ENCODE measurements around the gene ZNF488.

The ZNF488 gene

DNA sequence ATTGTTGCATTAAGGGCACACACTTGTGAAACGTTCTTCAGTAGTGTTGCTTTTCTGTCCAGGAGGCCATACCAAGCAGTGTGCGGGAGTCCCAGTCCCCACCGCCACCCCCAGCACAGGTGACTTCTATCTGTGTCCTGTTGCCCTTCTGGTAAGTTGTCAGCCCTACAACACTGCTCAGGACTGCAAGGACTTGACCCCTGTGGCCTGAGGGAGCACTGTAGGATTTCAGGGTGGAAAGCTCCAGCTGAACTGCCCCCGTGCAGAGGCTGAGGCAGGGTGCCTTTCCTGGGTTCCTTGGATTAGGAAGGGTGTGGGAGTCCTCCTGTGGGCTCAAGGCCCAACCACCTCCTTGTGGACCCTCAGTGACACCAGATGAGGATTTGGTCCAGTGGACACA lies 26.8 kb upstream of the ZNF488 start:
- H3K9me2 ChIP-seq (replicated peaks; ENCODE audit: low read depth, low read length): no peaks in the 10 kb centered on the region
- TF ChIP-seq, protein P1, sequence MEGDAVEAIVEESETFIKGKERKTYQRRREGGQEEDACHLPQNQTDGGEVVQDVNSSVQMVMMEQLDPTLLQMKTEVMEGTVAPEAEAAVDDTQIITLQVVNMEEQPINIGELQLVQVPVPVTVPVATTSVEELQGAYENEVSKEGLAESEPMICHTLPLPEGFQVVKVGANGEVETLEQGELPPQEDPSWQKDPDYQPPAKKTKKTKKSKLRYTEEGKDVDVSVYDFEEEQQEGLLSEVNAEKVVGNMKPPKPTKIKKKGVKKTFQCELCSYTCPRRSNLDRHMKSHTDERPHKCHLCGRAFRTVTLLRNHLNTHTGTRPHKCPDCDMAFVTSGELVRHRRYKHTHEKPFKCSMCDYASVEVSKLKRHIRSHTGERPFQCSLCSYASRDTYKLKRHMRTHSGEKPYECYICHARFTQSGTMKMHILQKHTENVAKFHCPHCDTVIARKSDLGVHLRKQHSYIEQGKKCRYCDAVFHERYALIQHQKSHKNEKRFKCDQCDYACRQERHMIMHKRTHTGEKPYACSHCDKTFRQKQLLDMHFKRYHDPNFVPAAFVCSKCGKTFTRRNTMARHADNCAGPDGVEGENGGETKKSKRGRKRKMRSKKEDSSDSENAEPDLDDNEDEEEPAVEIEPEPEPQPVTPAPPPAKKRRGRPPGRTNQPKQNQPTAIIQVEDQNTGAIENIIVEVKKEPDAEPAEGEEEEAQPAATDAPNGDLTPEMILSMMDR (conservative IDR thresholded peaks at IDR 0.05; ENCODE audit: low read length): no peak
- TF ChIP-seq EZH2phosphoT487 (IDR thresholded peaks at IDR 0.05; ENCODE audit: borderline replicate concordance): no peak

DNA sequence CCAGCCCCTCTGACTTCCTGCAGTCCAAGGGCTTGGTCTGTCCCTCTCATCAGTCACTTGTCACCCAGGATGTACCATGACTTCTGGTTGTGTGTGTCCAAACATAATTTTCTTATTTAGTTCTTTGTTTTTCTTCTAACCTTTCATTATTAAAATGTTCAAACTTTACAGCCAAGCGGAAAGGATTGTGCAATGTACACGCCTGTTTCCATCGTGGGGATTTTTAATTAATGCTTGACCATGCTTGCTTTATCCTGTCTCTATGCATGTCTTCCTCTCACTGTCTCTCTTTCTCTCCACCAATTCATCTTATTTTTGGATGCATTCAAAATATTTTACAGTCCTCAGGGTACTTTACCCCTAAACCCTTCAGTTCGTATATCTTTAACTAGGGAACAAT lies 26.2 kb upstream of the ZNF488 start:
- Histone ChIP-seq H4K20me1 (ENCODE audit: insufficient read depth, low read length, poor library complexity, severe bottlenecking) (no peaks in the 10 kb centered on the region), H3K36me3 (ENCODE audit: insufficient read depth, low read length) (no peaks in the 10 kb centered on the region), H3K4me2 (ENCODE audit: low read depth, low read length, poor library complexity, severe bottlenecking) (no peak overlapping the region), H3K79me2 (ENCODE audit: insufficient read depth, low read length) (no peaks in the 10 kb centered on the region), H3K4me3 (ENCODE audit: low read length, poor library complexity, severe bottlenecking) (no peak overlapping the region), H3K9me2 (replicated peaks; ENCODE audit: low read depth, low read length) (no peaks in the 10 kb centered on the region), H3K9ac (ENCODE audit: low read depth, low read length, poor library complexity, severe bottlenecking) (no peak overlapping the region), H3K4me1 (ENCODE audit: insufficient read depth, low read length, poor library complexity, severe bottlenecking) (no peaks in the 10 kb centered on the region), H3K27me3 (ENCODE audit: insufficient read depth, low read length, poor library complexity, severe bottlenecking) (no peaks in the 10 kb centered on the region), H3K9me3 (ENCODE audit: insufficient read depth, low read depth, low read length) (no peaks in the 10 kb centered on the region), H2AFZ (ENCODE audit: low read length) (no peak overlapping the region), H3F3A (ENCODE audit: low read depth) (no peaks in the 10 kb centered on the region)
- TF ChIP-seq EZH2phosphoT487 (IDR thresholded peaks at IDR 0.05; ENCODE audit: borderline replicate concordance): no peak
- TF ChIP-seq, protein P1 (conservative IDR thresholded peaks at IDR 0.05; ENCODE audit: low read length): no peak

More for the DNA sequence above, 26.8 kb upstream of the ZNF488 start:
- H3K79me2 ChIP-seq (ENCODE audit: insufficient read depth, low read length): no peaks in the 10 kb centered on the region
- H4K20me1 ChIP-seq (ENCODE audit: insufficient read depth, low read length, poor library complexity, severe bottlenecking): no peaks in the 10 kb centered on the region
- no peaks in the 10 kb centered on the region for H3K4me1 ChIP-seq (ENCODE audit: insufficient read depth, low read length, poor library complexity, severe bottlenecking)
- H3F3A ChIP-seq (ENCODE audit: low read depth): no peaks in the 10 kb centered on the region
- H3K9ac ChIP-seq (ENCODE audit: low read depth, low read length, poor library complexity, severe bottlenecking): no peak overlapping the region
- no peak overlapping the region for H2AFZ ChIP-seq (ENCODE audit: low read length)
- H3K36me3 ChIP-seq (ENCODE audit: insufficient read depth, low read length): no peaks in the 10 kb centered on the region
- no peak overlapping the region for H3K4me3 ChIP-seq (ENCODE audit: low read length, poor library complexity, severe bottlenecking)
- H3K4me2 ChIP-seq (ENCODE audit: low read depth, low read length, poor library complexity, severe bottlenecking): no peak overlapping the region
- no peaks in the 10 kb centered on the region for H3K9me3 ChIP-seq (ENCODE audit: insufficient read depth, low read depth, low read length)
- H3K27me3 ChIP-seq (ENCODE audit: insufficient read depth, low read length, poor library complexity, severe bottlenecking): no peaks in the 10 kb centered on the region

DNA sequence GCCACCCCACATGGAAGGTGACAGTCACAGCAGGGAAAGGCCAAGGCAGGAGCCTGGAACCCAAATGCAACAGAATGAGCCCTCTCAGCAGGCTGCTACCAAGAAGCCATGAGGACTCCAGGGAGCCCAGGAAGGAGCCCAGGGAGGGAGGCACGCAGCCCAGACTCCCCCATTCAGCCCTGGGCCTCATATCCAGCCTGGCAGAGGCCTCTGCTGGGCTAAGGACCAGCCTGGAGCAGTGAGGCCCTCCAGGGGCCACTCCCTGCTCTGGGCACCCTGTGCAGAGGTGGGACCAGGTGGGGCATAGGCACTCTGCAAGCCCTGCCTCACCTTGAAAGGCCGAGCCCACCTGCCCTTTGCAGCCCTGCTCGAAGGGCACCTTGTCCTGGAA lies 25.8 kb upstream of the ZNF488 start:
- no peaks in the 10 kb centered on the region for H4K20me1 ChIP-seq (ENCODE audit: insufficient read depth, low read length, poor library complexity, severe bottlenecking)
- no peaks in the 10 kb centered on the region for H3K9me3 ChIP-seq (ENCODE audit: insufficient read depth, low read depth, low read length)
- no peaks in the 10 kb centered on the region for H3K36me3 ChIP-seq (ENCODE audit: insufficient read depth, low read length)
- H3K79me2 ChIP-seq (ENCODE audit: insufficient read depth, low read length): no peaks in the 10 kb centered on the region
- no peak overlapping the region for H3K4me3 ChIP-seq (ENCODE audit: low read length, poor library complexity, severe bottlenecking)
- no peaks in the 10 kb centered on the region for H3F3A ChIP-seq (ENCODE audit: low read depth)
- no peaks in the 10 kb centered on the region for H3K27me3 ChIP-seq (ENCODE audit: insufficient read depth, low read length, poor library complexity, severe bottlenecking)
- H3K4me1 ChIP-seq (ENCODE audit: insufficient read depth, low read length, poor library complexity, severe bottlenecking): no peaks in the 10 kb centered on the region
- TF ChIP-seq, protein P1 (conservative IDR thresholded peaks at IDR 0.05; ENCODE audit: low read length): no peak
- no peak for TF ChIP-seq EZH2phosphoT487 (IDR thresholded peaks at IDR 0.05; ENCODE audit: borderline replicate concordance)
- H3K4me2 ChIP-seq (ENCODE audit: low read depth, low read length, poor library complexity, severe bottlenecking): no peak overlapping the region
- H2AFZ ChIP-seq (ENCODE audit: low read length): no peak overlapping the region
- H3K9ac ChIP-seq (ENCODE audit: low read depth, low read length, poor library complexity, severe bottlenecking): no peak overlapping the region
- no peaks in the 10 kb centered on the region for H3K9me2 ChIP-seq (replicated peaks; ENCODE audit: low read depth, low read length)

Measured in Loucy (cell line).